DOHH2 (cell line): ENCODE results near the gene ALX3.

Experiments used
- CTCF ChIP-seq: fragments of 200-600 bp; sonication (generic); IDR thresholded peaks from one replicate; pipeline ENCODE4 v1.5.1; 2014; ENCODE audit warnings: antibody characterized with exemption, mild to moderate bottlenecking, low read depth, low read length; ENCODE audit not compliant: poor library complexity, severe bottlenecking
- EZH2phosphoT487 ChIP-seq: fragments of 200-600 bp; sonication (generic); IDR thresholded peaks from 2 replicates; pipeline ENCODE4 v1.6.1; 2017; ENCODE audit warnings: borderline replicate concordance, mild to moderate bottlenecking, antibody characterized with exemption, low read length, moderate library complexity, mixed read lengths

- TF ChIP-seq CTCF (no peak), EZH2phosphoT487 (no peak)
Measured at GRCh38 chr1:110107867-110108469, 37.5 kb upstream of the ALX3 start.
